GM23338 (cell line): Measurements from ENCODE around the gene DCAF5. TPM values are rescaled to one million over a fixed set of nuclear protein-coding genes. Genes with fewer than 3 reads are reported as not detected.

Experiments
- ATAC-seq: fragments of 200-7000 bp; cut with Tn5 transposase; 3 replicates; pipeline ENCODE4 v1.9.1; 2020
- DNase-seq: peaks from one replicate; pipeline ENCODE4 v3.0.0-alpha.2; 2015; ENCODE audit warnings: low spot score
- H2AFZ ChIP-seq: fragments of 200-600 bp; sonication (generic); 2 replicates; pipeline ENCODE4 v1.8.0; 2016; ENCODE audit warnings: antibody characterized with exemption, mild to moderate bottlenecking, moderate library complexity
- H3F3A ChIP-seq: fragments of 200-600 bp; sonication (generic); replicated peaks from 2 replicates; pipeline ENCODE4 v1.8.0; 2017; ENCODE audit warnings: antibody characterized with exemption, mixed run types, low read depth
- H3K27ac ChIP-seq: fragments of 200-600 bp; sonication (generic); 2 replicates; pipeline ENCODE4 v1.6.1; 2016; ENCODE audit warnings: low read depth
- H3K27me3 ChIP-seq: fragments of 200-600 bp; sonication (generic); 2 replicates; pipeline ENCODE4 v1.8.0; 2016; ENCODE audit warnings: mild to moderate bottlenecking, mixed run types, moderate library complexity; ENCODE audit not compliant: insufficient read depth
- H3K36me3 ChIP-seq: fragments of 200-600 bp; sonication (generic); 2 replicates; pipeline ENCODE4 v1.8.0; 2016; ENCODE audit warnings: mild to moderate bottlenecking; ENCODE audit not compliant: insufficient read depth
- H3K4me1 ChIP-seq: fragments of 200-600 bp; sonication (generic); 2 replicates; pipeline ENCODE4 v1.8.0; 2016; ENCODE audit warnings: mild to moderate bottlenecking, moderate library complexity; ENCODE audit not compliant: insufficient read depth
- H3K4me2 ChIP-seq: fragments of 200-600 bp; sonication (generic); 2 replicates; pipeline ENCODE4 v1.7.1; 2017; ENCODE audit warnings: mixed run types
- H3K4me3 ChIP-seq: fragments of 200-600 bp; sonication (generic); 2 replicates; pipeline ENCODE4 v1.6.1; 2016; ENCODE audit warnings: mixed run types
- H3K79me2 ChIP-seq: fragments of 200-600 bp; sonication (generic); replicated peaks from 2 replicates; pipeline ENCODE4 v1.8.0; 2017; ENCODE audit warnings: mild to moderate bottlenecking; ENCODE audit not compliant: insufficient read depth
- H3K9me2 ChIP-seq: fragments of 200-600 bp; sonication (generic); 2 replicates; pipeline ENCODE4 v1.8.0; 2017; ENCODE audit not compliant: insufficient read depth
- H4K20me1 ChIP-seq: fragments of 200-600 bp; sonication (generic); replicated peaks from 2 replicates; pipeline ENCODE4 v1.8.0; 2017; ENCODE audit warnings: mild to moderate bottlenecking; ENCODE audit not compliant: insufficient read depth
- H3K27ac Mint-ChIP-seq: 2 replicates; pipeline ENCODE4 v1.8.0; 2020; ENCODE audit warnings: inconsistent platforms, mild to moderate bottlenecking, moderate library complexity, mixed read lengths
- H3K27me3 Mint-ChIP-seq: 3 replicates; pipeline ENCODE4 v1.8.0; 2022; ENCODE audit warnings: low read depth, mild to moderate bottlenecking, moderate library complexity, mixed read lengths, inconsistent platforms; ENCODE audit not compliant: insufficient read depth, poor library complexity
- H3K36me3 Mint-ChIP-seq: 3 replicates; pipeline ENCODE4 v1.8.0; 2021; ENCODE audit warnings: low read depth, mild to moderate bottlenecking, inconsistent platforms, moderate library complexity, mixed read lengths
- H3K4me1 Mint-ChIP-seq: 3 replicates; pipeline ENCODE4 v1.8.0; 2020; ENCODE audit warnings: mild to moderate bottlenecking, inconsistent platforms, mixed read lengths
- H3K4me3 Mint-ChIP-seq: 3 replicates; pipeline ENCODE4 v1.8.0; 2021; ENCODE audit warnings: moderate library complexity, mild to moderate bottlenecking, inconsistent platforms, mixed read lengths
- H3K9me3 Mint-ChIP-seq: 3 replicates; pipeline ENCODE4 v1.8.0; 2020; ENCODE audit warnings: moderate library complexity, mild to moderate bottlenecking, inconsistent platforms, mixed read lengths
- CREB1 ChIP-seq: fragments of 250-450 bp; sonication (Bioruptor Pico); IDR thresholded peaks from 2 replicates; pipeline ENCODE4 v1.5.0; 2020; ENCODE audit warnings: low read depth, mild to moderate bottlenecking, moderate library complexity
- CTCF ChIP-seq, 2 experiments: fragments of 200-600 bp in 1 of 2; sonication (generic) in 1 of 2; conservative IDR thresholded peaks; 2 replicates each; pipeline versions ENCODE4 v1.5.1 to v1.6.1; 2016 to 2017; ENCODE audit warnings: antibody characterized with exemption in 2 of 2, low read depth in 2 of 2, mild to moderate bottlenecking in 2 of 2, moderate library complexity in 1 of 2
- EZH2 ChIP-seq: fragments of 200-600 bp; sonication (generic); IDR thresholded peaks from one replicate; pipeline ENCODE4 v1.8.0; 2017; ENCODE audit warnings: antibody characterized with exemption, mild to moderate bottlenecking, low read depth; ENCODE audit not compliant: unreplicated experiment
- EZH2phosphoT487 ChIP-seq: fragments of 200-600 bp; sonication (generic); IDR thresholded peaks from one replicate; pipeline ENCODE4 v1.8.1; 2018; ENCODE audit warnings: antibody characterized with exemption; ENCODE audit not compliant: unreplicated experiment
- JUNB ChIP-seq: IDR thresholded peaks from one replicate; pipeline ENCODE4 v1.6.1; 2016; ENCODE audit warnings: antibody characterized with exemption; ENCODE audit not compliant: unreplicated experiment
- NANOG ChIP-seq: IDR thresholded peaks from 2 replicates; pipeline ENCODE4 v1.6.1; 2016; ENCODE audit warnings: antibody characterized with exemption, borderline replicate concordance
- ZNF331 ChIP-seq: fragments of 250-450 bp; sonication (Bioruptor Pico); IDR thresholded peaks from 2 replicates; pipeline ENCODE4 v1.5.0; 2020; ENCODE audit warnings: low read depth, mild to moderate bottlenecking, moderate library complexity
- ZNF462 ChIP-seq: fragments of 250-450 bp; sonication (Bioruptor Pico); IDR thresholded peaks from 2 replicates; pipeline ENCODE4 v1.5.0; 2020; ENCODE audit warnings: mild to moderate bottlenecking, moderate library complexity
- polyA plus RNA-seq: library from polyadenylated mRNA; unstranded; fragments of >200 nt; fragmentation: Nextera tagmentation; extraction: Ambion mirVana; gene quantifications from 2 replicates; pipeline ENCODE4 v1.2.1, GENCODE V29; 2016
- total RNA-seq: library from RNA; depleted of rRNA; stranded (reverse); fragments of >200 nt; shearing (Covaris generic); gene quantifications from 2 replicates; pipeline ENCODE4 v1.2.3, GENCODE V29; 2014
- TF ChIP-seq, protein P1 (sequence below): IDR thresholded peaks from one replicate; pipeline ENCODE4 v1.6.1; 2018; ENCODE audit warnings: antibody characterized with exemption; ENCODE audit not compliant: unreplicated experiment

DCAF5 gene
- total and polyA plus RNA-seq, 2 experiments from 2014 or later: 14.0 to 15.2 TPM

- peaks cover 29% of the 10 kb centered on the region for H3K36me3 Mint-ChIP-seq
- Histone ChIP-seq H2AFZ (no peak overlapping the region), H3K4me3 (no peak overlapping the region), H3K4me2 (no peak overlapping the region), H4K20me1 (no peaks in the 10 kb centered on the region), H3K36me3 (no peaks in the 10 kb centered on the region), H3F3A (no peaks in the 10 kb centered on the region; the same call in 1 of the 2 replicates), H3K9me2 (no peaks in the 10 kb centered on the region), H3K27ac (peak overlapping the region; percentile 23; the same call in 1 of the 2 replicates), H3K79me2 (no peaks in the 10 kb centered on the region), H3K27me3 (no peaks in the 10 kb centered on the region), H3K4me1 (peaks cover 9% of the 10 kb centered on the region)
- no peak overlapping the region for H3K4me3 Mint-ChIP-seq
- ATAC-seq (peak; percentile 95), DNase-seq (peak; percentile 82)
- peak overlapping the region; percentile 75 for H3K27ac Mint-ChIP-seq
- H3K4me1 Mint-ChIP-seq: peaks cover 25% of the 10 kb centered on the region
- H3K9me3 Mint-ChIP-seq: no peaks in the 10 kb centered on the region
- TF ChIP-seq CREB1 (CRISPR knock-in tag) (no peak), EZH2phosphoT487 (no peak), JUNB (no peak), ZNF462 (CRISPR knock-in tag) (no peak), EZH2 (no peak), CTCF (conservative IDR thresholded peaks at IDR 0.05; ENCODE audit: low read depth in 2 of 2) (peak; percentile 27 to 79; a peak in 2 of 4 replicates), NANOG (no peak), ZNF331 (no peak)
- TF ChIP-seq, protein P1, sequence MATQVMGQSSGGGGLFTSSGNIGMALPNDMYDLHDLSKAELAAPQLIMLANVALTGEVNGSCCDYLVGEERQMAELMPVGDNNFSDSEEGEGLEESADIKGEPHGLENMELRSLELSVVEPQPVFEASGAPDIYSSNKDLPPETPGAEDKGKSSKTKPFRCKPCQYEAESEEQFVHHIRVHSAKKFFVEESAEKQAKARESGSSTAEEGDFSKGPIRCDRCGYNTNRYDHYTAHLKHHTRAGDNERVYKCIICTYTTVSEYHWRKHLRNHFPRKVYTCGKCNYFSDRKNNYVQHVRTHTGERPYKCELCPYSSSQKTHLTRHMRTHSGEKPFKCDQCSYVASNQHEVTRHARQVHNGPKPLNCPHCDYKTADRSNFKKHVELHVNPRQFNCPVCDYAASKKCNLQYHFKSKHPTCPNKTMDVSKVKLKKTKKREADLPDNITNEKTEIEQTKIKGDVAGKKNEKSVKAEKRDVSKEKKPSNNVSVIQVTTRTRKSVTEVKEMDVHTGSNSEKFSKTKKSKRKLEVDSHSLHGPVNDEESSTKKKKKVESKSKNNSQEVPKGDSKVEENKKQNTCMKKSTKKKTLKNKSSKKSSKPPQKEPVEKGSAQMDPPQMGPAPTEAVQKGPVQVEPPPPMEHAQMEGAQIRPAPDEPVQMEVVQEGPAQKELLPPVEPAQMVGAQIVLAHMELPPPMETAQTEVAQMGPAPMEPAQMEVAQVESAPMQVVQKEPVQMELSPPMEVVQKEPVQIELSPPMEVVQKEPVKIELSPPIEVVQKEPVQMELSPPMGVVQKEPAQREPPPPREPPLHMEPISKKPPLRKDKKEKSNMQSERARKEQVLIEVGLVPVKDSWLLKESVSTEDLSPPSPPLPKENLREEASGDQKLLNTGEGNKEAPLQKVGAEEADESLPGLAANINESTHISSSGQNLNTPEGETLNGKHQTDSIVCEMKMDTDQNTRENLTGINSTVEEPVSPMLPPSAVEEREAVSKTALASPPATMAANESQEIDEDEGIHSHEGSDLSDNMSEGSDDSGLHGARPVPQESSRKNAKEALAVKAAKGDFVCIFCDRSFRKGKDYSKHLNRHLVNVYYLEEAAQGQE: no peak
- H3K27me3 Mint-ChIP-seq: peaks cover 5% of the 10 kb centered on the region
Observed at GRCh38 chr14:69055999-69056788, 96.7 kb downstream of the DCAF5 start.
